Heart left ventricle (tissue), 16 donors: ENCODE data around the gene NACAD. TPM values are rescaled to one million over a fixed set of nuclear protein-coding genes. Genes with fewer than 3 reads are reported as not detected.
A peak's percentile ranks its signal among the peaks of the same experiment; 100 is the strongest.

Source experiments
- ATAC-seq, 4 donors: fragments of 200-7000 bp; cut with Tn5 transposase; one replicate each; pipeline ENCODE4 v1.9.1; 2020 to 2022; ENCODE audit warnings: moderate library complexity in 4 of 4, mild to moderate bottlenecking in 3 of 4, moderate number of reproducible peaks in 1 of 4
- DNase-seq, 5 donors: peaks; one replicate each; pipeline ENCODE4 v3.0.0-alpha.2; 2020
- H3K27ac ChIP-seq, 12 donors: fragments of 200-600 bp; sonication (generic) in 4 of 12; one replicate each; pipeline versions ENCODE4 v1.5.0 to v1.8.0; 2016 to 2022; ENCODE audit warnings: mild to moderate bottlenecking in 2 of 12
- H3K27me3 ChIP-seq, 9 donors: fragments of 200-600 bp; sonication (generic) in 2 of 9; one replicate each; pipeline versions ENCODE4 v1.5.1 to v1.8.0; 2016 to 2022; ENCODE audit warnings: mild to moderate bottlenecking in 3 of 9
- H3K36me3 ChIP-seq, 9 donors: fragments of 200-600 bp; sonication (generic) in 2 of 9; one replicate each; pipeline versions ENCODE4 v1.5.0 to v1.8.0; 2018 to 2022; ENCODE audit warnings: mild to moderate bottlenecking in 2 of 9
- H3K4me1 ChIP-seq, 12 donors: fragments of 200-600 bp; sonication (generic) in 4 of 12; one replicate each; pipeline versions ENCODE4 v1.5.0 to v1.8.0; 2016 to 2022; ENCODE audit warnings: mild to moderate bottlenecking in 3 of 12
- H3K4me3 ChIP-seq, 12 donors: fragments of 200-600 bp; sonication (generic) in 4 of 12; one replicate each; pipeline versions ENCODE4 v1.5.0 to v1.8.0; 2017 to 2022; ENCODE audit warnings: mild to moderate bottlenecking in 9 of 12, moderate library complexity in 4 of 12
- H3K9me3 ChIP-seq, 12 donors: fragments of 200-600 bp; sonication (generic) in 4 of 12; one replicate each; pipeline versions ENCODE4 v1.5.0 to v1.8.0; 2016 to 2022; ENCODE audit warnings: mild to moderate bottlenecking in 1 of 12
- POLR2A ChIP-seq, 2 donors: fragments of 450-650 bp; IDR thresholded peaks; one replicate each; pipeline ENCODE4 v1.6.1; 2017; ENCODE audit warnings: antibody characterized with exemption in 2 of 2, mild to moderate bottlenecking in 2 of 2, moderate library complexity in 2 of 2
- WGBS, 4 donors: extraction: QIAGEN DNeasy Blood & Tissue Kit in 2 of 4; methylation state at CpG; one replicate each; pipeline versions ENCODE4 v1.1.5 to v1.1.7; 2013 to 2018; 5-methylcytosine and 5-hydroxymethylcytosine counted together
- intact Hi-C, 10 donors: fragments of 100-400 bp; cut with DNase I; formaldehyde crosslinking; loops; one replicate each; pipeline versions ENCODE4 v1.11.1 to v1.14.2; 2022
- polyA plus RNA-seq, 2 donors: library from polyadenylated mRNA; stranded (reverse); fragments of 200-250 nt; gene quantifications; one replicate each; pipeline ENCODE4 v1.2.3, GENCODE V29; 2013
- total RNA-seq, 9 donors: library from RNA; depleted of rRNA in 2 of 9; stranded (reverse); fragments of >200 nt in 2 of 9; fragmentation: NEBNext Ultra II Directional in 3 of 9; extraction: Animal tissue kit (Norgen Biotek cat#: 25700) in 3 of 9; gene quantifications; one replicate each; pipeline versions ENCODE4 v1.1.0 to v1.2.4, GENCODE V29; 2016 to 2023
- TF ChIP-seq, protein P1 (sequence below), 12 donors: fragments of 200-600 bp; sonication (generic) in 4 of 12; IDR thresholded peaks; one replicate each; pipeline versions ENCODE4 v1.5.0 to v1.8.0; 2018 to 2022; ENCODE audit warnings: antibody characterized with exemption in 12 of 12, mild to moderate bottlenecking in 5 of 12
- donor health status: ischemic (EF 13 %, LVEDD 7.1; RV severe dilation, severe dysfunction).
- donor health status: healthy with polysubstance abuse.
- donor health status: DM: no; HTN: yes; CAD: no.
- donor health status: DM: no; HTN: no; CAD: no.
- donor health status: ischemic (EF 25% LVEDD 6.9; RV normal size, moderate dysfunction).
- donor health status: ischemic (EF 25% LVEDD 5.7; RV mildly dilated, moderate dysfunction).
- donor health status: healthy.
- donor health status: DM: yes; HTN: yes; CAD: no.
- donor health status: ischemic (EF 35%, LVEDD 5.7; RV mildly dilated, moderate dysfunction).
- donor health status: nonischemic (EF 11% LVEDD 7.7; RV severe dilation, severe dysfunction).
- donor health status: DM: yes; HTN: yes; CAD: no.
- donor health status: PGD.
- donor health status: ischemic (EF 29% LVEDD 5.4; RV normal size, mild dysfunction).
- donor health status: nonischemic (EF 23%, LVEDD 6.1; RV moderate dilation, normal function).

NACAD gene
- total and polyA plus RNA-seq, 11 donors: 1.9 to 16.3 (median 5.3) TPM

DNA sequence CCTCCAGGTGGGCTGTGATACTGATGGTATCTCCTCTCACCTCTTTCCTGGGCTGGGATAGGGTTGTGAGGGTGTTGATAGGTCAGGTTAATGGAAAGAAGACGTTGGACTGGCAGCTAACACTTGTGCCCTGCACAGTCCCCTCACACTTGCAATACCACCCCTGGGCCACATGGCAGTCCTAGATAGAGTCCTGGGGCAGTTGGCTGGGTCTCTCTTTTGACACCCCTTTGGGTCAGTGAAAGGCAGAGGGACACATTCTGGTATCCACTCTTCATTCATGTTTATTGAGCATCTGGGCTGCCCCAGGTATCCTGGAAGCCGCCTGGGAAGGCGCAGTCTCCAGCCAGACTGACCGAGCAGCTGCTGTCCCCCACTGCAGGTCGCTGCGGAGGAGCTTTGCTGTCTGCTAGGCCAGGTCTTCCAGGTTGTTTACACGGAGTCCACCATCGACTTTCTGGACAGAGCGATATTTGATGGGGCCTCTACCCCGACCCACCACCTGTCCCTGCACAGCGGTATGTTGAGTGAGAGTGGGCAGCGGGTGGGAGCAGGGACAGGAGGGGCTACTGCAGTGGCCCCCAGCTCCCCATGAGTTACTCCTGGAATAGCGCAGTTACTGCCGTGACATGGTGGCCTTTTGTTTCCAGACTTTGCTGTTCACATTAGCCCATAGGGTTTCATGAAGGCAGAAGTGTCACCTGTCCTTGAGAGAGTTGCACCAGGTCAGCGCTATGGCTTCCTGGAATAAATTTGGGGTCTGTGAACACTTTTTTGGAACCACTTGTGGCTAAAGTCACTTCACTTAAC lies 19.1 kb downstream of the NACAD start:
- Histone ChIP-seq H3K27ac (no peak overlapping the region), H3K36me3 (peaks cover 0 to 100% (median 92%) of the 10 kb centered on the region in 9 donors), H3K9me3 (no peaks in the 10 kb centered on the region), H3K4me3 (no peak overlapping the region), H3K4me1 (peaks cover 0 to 9% (median 0%) of the 10 kb centered on the region in 12 donors), H3K27me3 (no peaks in the 10 kb centered on the region)
- ATAC-seq: no peak
- intact Hi-C loops: loop anchor here in 1 of 10 donors (5.0 kb wide), 1 partner anchor 37 kb away; no protein-coding TSS in a partner anchor
- DNase-seq: no peak
- TF ChIP-seq POLR2A (IDR thresholded peaks at IDR 0.05): no peak
- TF ChIP-seq, protein P1, sequence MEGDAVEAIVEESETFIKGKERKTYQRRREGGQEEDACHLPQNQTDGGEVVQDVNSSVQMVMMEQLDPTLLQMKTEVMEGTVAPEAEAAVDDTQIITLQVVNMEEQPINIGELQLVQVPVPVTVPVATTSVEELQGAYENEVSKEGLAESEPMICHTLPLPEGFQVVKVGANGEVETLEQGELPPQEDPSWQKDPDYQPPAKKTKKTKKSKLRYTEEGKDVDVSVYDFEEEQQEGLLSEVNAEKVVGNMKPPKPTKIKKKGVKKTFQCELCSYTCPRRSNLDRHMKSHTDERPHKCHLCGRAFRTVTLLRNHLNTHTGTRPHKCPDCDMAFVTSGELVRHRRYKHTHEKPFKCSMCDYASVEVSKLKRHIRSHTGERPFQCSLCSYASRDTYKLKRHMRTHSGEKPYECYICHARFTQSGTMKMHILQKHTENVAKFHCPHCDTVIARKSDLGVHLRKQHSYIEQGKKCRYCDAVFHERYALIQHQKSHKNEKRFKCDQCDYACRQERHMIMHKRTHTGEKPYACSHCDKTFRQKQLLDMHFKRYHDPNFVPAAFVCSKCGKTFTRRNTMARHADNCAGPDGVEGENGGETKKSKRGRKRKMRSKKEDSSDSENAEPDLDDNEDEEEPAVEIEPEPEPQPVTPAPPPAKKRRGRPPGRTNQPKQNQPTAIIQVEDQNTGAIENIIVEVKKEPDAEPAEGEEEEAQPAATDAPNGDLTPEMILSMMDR (IDR thresholded peaks at IDR 0.05): no peak
- 91 to 93% (median 92%) methylated on average over 15 of the region's 15 CpGs for WGBS, 4 donors

DNA sequence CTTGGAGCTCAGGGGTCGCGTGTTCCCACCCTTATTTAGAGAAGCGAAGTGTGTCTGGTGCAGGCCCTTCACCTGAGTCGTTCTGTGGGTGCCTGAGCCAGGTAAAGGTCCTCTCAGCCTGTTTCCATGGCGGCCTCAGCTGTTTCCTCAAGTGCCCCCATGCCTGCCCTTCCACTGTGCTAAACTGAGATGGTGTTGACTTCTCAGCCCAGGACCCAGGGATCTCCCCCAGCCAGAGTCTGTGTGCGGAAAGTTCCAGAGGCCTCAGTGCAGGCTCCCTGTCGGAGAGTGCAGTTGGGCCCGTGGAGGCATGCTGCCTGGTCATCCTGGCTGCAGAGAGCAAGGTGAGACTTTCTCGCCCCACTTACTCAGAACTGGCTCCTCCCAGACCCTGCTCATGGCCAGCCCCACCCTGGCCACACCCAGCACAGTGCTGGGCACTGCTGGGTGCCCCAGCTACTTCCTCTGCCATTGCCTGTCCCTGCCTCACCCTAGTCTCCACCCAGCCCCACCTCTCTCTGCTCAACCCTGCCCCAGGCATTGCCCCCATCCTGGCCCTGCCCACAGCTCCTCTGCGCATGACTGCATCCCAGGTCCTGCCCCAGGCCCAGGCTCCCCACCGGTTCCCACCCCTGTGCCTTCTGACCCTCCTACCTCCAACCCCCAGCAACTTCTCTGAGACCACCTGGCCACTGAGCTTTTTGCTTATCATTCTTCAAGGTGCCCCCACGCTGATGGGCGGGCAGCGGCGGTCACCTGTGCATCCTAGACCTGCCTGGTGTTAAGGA lies 20.3 kb downstream of the NACAD start:
- H3K4me3 ChIP-seq: no peak overlapping the region
- H3K9me3 ChIP-seq: no peaks in the 10 kb centered on the region
- TF ChIP-seq POLR2A (IDR thresholded peaks at IDR 0.05): no peak
- TF ChIP-seq, protein P1 (IDR thresholded peaks at IDR 0.05): no peak
- ATAC-seq (peak in 1 of 4 donors; percentile 22), DNase-seq (no peak)
- peaks cover 0 to 100% (median 91%) of the 10 kb centered on the region in 9 donors for H3K36me3 ChIP-seq
- no peaks in the 10 kb centered on the region for H3K27me3 ChIP-seq
- H3K27ac ChIP-seq: no peak overlapping the region
- H3K4me1 ChIP-seq: peaks cover 0 to 4% (median 0%) of the 10 kb centered on the region in 12 donors
- WGBS, 4 donors: 92 to 96% (median 94%) methylated on average over 12 to 15 of the region's 15 CpGs
- intact Hi-C loops: no loop called here

DNA sequence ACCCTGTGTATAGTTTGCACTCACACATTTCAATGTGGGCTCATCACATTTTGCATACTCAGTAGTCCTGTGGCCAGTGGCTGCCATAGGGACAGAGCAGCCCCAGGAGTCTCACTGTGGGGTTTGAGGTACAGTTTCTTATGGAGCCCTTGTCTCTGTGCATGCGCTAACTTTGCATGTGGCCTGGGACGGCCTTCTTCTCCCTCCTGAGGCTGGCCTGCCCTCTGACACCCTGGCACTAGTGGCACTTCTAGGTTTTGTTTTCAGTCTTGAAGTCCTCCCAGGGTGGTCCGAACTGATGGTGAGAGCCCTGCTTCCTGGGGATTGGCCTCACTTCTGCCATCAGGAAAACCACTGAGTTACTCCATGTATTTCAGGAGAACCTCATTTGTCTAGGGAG lies 21.2 kb downstream of the NACAD start:
- no peak overlapping the region for H3K4me3 ChIP-seq
- no peaks in the 10 kb centered on the region for H3K9me3 ChIP-seq
- H3K36me3 ChIP-seq: peaks cover 0 to 95% (median 82%) of the 10 kb centered on the region in 9 donors
- H3K27me3 ChIP-seq: no peaks in the 10 kb centered on the region
- no peak for TF ChIP-seq POLR2A (IDR thresholded peaks at IDR 0.05)
- TF ChIP-seq, protein P1 (IDR thresholded peaks at IDR 0.05): no peak
- peaks cover 0 to 11% (median 0%) of the 10 kb centered on the region in 12 donors for H3K4me1 ChIP-seq
- intact Hi-C loops: no loop called here
- ATAC-seq (no peak), DNase-seq (no peak)
- 97 to 100% (median 98%) methylated on average over 2 to 3 of the region's 3 CpGs for WGBS, 4 donors
- no peak overlapping the region for H3K27ac ChIP-seq

DNA sequence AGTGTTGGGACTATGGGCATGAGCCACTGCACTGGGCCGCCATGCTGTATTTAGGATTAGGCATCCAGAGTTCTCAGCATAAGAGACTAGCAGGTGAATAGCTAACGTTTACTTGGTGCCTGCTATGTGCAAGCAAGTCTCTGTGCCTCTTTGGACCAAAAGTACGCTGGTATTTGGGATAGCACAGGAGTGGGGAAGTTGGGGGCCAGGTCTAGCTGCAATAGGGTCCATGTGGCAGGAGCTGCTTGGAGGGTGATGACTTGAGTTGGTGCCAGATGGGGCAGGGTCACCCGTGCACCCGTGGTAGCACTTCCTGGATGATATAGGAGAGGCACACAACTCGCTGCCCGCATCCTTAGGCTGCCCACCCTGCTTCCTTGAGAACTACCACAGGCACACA lies 22.4 kb downstream of the NACAD start:
- TF ChIP-seq, protein P1 (IDR thresholded peaks at IDR 0.05): no peak
- no peak for TF ChIP-seq POLR2A (IDR thresholded peaks at IDR 0.05)
- Histone ChIP-seq H3K27me3 (no peaks in the 10 kb centered on the region), H3K4me1 (peaks cover 0 to 22% (median 0%) of the 10 kb centered on the region in 12 donors), H3K36me3 (peaks cover 0 to 90% (median 71%) of the 10 kb centered on the region in 9 donors), H3K27ac (no peak overlapping the region), H3K4me3 (no peak overlapping the region), H3K9me3 (no peaks in the 10 kb centered on the region)
- intact Hi-C loops: no loop called here
- no peak for ATAC-seq
- no peak for DNase-seq
- 88 to 91% (median 88%) methylated on average over 7 of the region's 7 CpGs for WGBS, 4 donors
